ENCODE results near the gene ATP5MC3.
A peak's percentile ranks its signal among the peaks of the same experiment; 100 is the strongest.

DNA sequence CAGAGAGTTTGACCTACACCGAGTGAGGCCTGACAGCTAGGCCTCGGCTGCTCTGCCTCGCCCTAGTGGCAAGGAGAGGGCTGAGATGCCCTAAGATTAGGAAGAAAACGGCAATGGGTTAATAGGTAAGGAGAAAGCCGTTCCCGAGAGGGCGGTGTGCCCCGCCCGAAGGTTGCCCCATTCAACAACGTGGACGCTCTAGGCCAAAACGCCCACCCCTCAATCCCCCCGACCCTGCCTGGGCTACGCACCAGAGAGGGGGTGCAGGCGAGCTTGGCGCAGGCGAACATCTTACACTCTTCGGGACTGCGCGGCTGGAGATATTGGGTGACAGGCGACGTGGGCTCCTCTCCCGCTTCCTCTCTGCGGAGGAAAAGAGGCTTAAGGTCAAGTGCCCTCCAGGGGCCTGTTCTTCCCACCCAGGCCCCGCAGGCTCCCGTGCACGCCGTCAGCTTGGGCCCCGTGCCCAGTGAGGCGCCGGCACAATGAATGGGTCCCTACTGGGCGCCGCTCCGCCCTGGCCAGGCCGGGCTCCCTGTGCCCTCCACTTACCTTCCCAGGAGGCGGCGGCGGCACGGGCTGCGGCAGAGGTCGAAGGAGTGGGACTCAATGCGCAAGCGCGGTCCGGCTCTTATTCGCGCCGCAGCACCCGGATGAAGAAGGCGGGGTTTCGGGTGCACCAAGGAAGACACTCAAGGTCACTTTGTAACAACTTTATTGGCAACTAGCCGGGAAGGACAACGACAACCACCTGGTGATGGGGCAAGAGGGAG lies at the start of gene ATP5MC3:
- TF ChIP-seq, protein P1, sequence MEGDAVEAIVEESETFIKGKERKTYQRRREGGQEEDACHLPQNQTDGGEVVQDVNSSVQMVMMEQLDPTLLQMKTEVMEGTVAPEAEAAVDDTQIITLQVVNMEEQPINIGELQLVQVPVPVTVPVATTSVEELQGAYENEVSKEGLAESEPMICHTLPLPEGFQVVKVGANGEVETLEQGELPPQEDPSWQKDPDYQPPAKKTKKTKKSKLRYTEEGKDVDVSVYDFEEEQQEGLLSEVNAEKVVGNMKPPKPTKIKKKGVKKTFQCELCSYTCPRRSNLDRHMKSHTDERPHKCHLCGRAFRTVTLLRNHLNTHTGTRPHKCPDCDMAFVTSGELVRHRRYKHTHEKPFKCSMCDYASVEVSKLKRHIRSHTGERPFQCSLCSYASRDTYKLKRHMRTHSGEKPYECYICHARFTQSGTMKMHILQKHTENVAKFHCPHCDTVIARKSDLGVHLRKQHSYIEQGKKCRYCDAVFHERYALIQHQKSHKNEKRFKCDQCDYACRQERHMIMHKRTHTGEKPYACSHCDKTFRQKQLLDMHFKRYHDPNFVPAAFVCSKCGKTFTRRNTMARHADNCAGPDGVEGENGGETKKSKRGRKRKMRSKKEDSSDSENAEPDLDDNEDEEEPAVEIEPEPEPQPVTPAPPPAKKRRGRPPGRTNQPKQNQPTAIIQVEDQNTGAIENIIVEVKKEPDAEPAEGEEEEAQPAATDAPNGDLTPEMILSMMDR (conservative IDR thresholded peaks at IDR 0.05 in 1 of 2, IDR thresholded peaks at IDR 0.05 in 1 of 2; ENCODE audit: low read depth in 1 of 2, low read length in 2 of 2), result peak; percentile 20 to 26
- no peak for TF ChIP-seq EZH2 (IDR thresholded peaks at IDR 0.05; ENCODE audit: low read length, missing control alignments)

All from fibroblast of lung (primary cell).